ENCODE results near the gene APMAP.
"Not testable (repeated sequence)": the region's sequence is repeated elsewhere in the genome, so short reads cannot be mapped to it uniquely, and the experiment has no call there.

Gene APMAP

GRCh38 chr20:24931893-24932292 is 60.7 kb downstream of the APMAP start:
- DNase-seq, result not testable (repeated sequence)
- intact Hi-C loops (cut with DNase I), result loop anchor here (10.0 kb wide), 1 partner anchor 997 kb away; no protein-coding TSS in a partner anchor

- intact Hi-C loops (cut with DNase I), result loop anchor here (10.0 kb wide), 1 partner anchor 996 kb away; no protein-coding TSS in a partner anchor
- DNase-seq, result peak in 1 of 42 donors; percentile 4
Measured at GRCh38 chr20:24930724-24931688, 61.5 kb downstream of the APMAP start.

- DNase-seq, result peak in 2 of 42 donors; percentile 2 to 19
- intact Hi-C loops (cut with DNase I), result loop anchor here (10.0 kb wide), 1 partner anchor 995 kb away; no protein-coding TSS in a partner anchor
Measured at GRCh38 chr20:24929867-24930723, 62.5 kb downstream of the APMAP start.

- DNase-seq, result peak in 1 of 42 donors; percentile 3
- intact Hi-C loops (cut with DNase I), result not testable (repeated sequence)
Measured at GRCh38 chr20:24929259-24929658, 63.3 kb downstream of the APMAP start.

- peak in 1 of 42 donors; percentile 9 for DNase-seq
- intact Hi-C loops (cut with DNase I), result not testable (repeated sequence)
Measured at GRCh38 chr20:24920706-24921105, 71.8 kb downstream of the APMAP start.

GRCh38 chr20:24919665-24920064 is 72.9 kb downstream of the APMAP start:
- intact Hi-C loops (cut with DNase I), result loop anchor here (10.0 kb wide), 1 partner anchor 765 kb away; no protein-coding TSS in a partner anchor
- peak in 2 of 42 donors; percentile 35 for DNase-seq

GRCh38 chr20:24918579-24919566 is 73.7 kb downstream of the APMAP start:
- peak in 6 of 42 donors; percentile 21 to 45 (median 39) for DNase-seq
- intact Hi-C loops (cut with DNase I), result loop anchor here (10.0 kb wide), 1 partner anchor 764 kb away; no protein-coding TSS in a partner anchor

GRCh38 chr20:24917797-24918578 is 74.6 kb downstream of the APMAP start:
- DNase-seq, result peak; percentile 59 to 91 (median 80)
- intact Hi-C loops (cut with DNase I), result loop anchor here (10.0 kb wide), 1 partner anchor 763 kb away; no protein-coding TSS in a partner anchor

- peak in 2 of 42 donors; percentile 33 to 35 for DNase-seq
- intact Hi-C loops (cut with DNase I), result loop anchor here (10.0 kb wide), 1 partner anchor 762 kb away; no protein-coding TSS in a partner anchor
Measured at GRCh38 chr20:24917056-24917455, 75.5 kb downstream of the APMAP start.

GRCh38 chr20:24916412-24916811 is 76.1 kb downstream of the APMAP start:
- intact Hi-C loops (cut with DNase I), result loop anchor here (10.0 kb wide), 1 partner anchor 762 kb away; no protein-coding TSS in a partner anchor
- peak in 1 of 42 donors; percentile 24 for DNase-seq

GRCh38 chr20:24915892-24916291 is 76.7 kb downstream of the APMAP start:
- intact Hi-C loops (cut with DNase I), result loop anchor here (10.0 kb wide), 1 partner anchor 761 kb away; no protein-coding TSS in a partner anchor
- DNase-seq, result peak in 2 of 42 donors; percentile 29 to 34

- peak in 3 of 42 donors; percentile 29 to 41 (median 41) for DNase-seq
- intact Hi-C loops (cut with DNase I), result loop anchor here (10.0 kb wide), 1 partner anchor 761 kb away; no protein-coding TSS in a partner anchor
Measured at GRCh38 chr20:24915440-24915839, 77.1 kb downstream of the APMAP start.

GRCh38 chr20:24914388-24915241 is 77.9 kb downstream of the APMAP start:
- DNase-seq, result peak in 4 of 42 donors; percentile 13 to 42 (median 33)
- intact Hi-C loops (cut with DNase I), result loop anchor here (10.0 kb wide), 1 partner anchor 760 kb away; no protein-coding TSS in a partner anchor

GRCh38 chr20:24913076-24913628 is 79.4 kb downstream of the APMAP start:
- intact Hi-C loops (cut with DNase I), result loop anchor here (10.0 kb wide), 1 partner anchor 758 kb away; no protein-coding TSS in a partner anchor

More at GRCh38 chr20:24913076-24913628, 79.4 kb downstream of the APMAP start:
- DNase-seq, result peak in 1 of 42 donors; percentile 9
